Uterus (tissue), 4 donors: Measurements from ENCODE around the gene TSC2. TPM values are rescaled to one million over a fixed set of nuclear protein-coding genes. Genes with fewer than 3 reads are reported as not detected.
"Not testable (repeated sequence)": the region's sequence is repeated elsewhere in the genome, so short reads cannot be mapped to it uniquely, and the experiment has no call there.

Experiments used
- DNase-seq, 2 donors: peaks; one replicate each; pipeline ENCODE4 v3.0.0-alpha.2; 2019 to 2020
- H3K27ac ChIP-seq, 2 donors: fragments of 200-600 bp; sonication (generic); 1 replicate in 1 of 2; 2 replicates in 1 of 2; pipeline ENCODE4 v1.5.1; 2016 to 2018
- H3K27me3 ChIP-seq, 2 donors: fragments of 200-600 bp; sonication (generic); one replicate each; pipeline ENCODE4 v1.5.1; 2018 to 2019; ENCODE audit warnings: control low read depth in 1 of 2
- H3K36me3 ChIP-seq, 2 donors: fragments of 200-600 bp; sonication (generic); one replicate each; pipeline ENCODE4 v1.5.1; 2019; ENCODE audit warnings: control low read depth in 1 of 2
- H3K4me1 ChIP-seq, 2 donors: fragments of 200-600 bp; sonication (generic); one replicate each; pipeline ENCODE4 v1.5.1; 2018 to 2019; ENCODE audit warnings: control low read depth in 1 of 2
- H3K4me3 ChIP-seq, 2 donors: fragments of 200-600 bp; sonication (generic); 1 replicate in 1 of 2; 2 replicates in 1 of 2; pipeline ENCODE4 v1.5.1; 2018 to 2019; ENCODE audit warnings: mild to moderate bottlenecking in 1 of 2
- H3K9me3 ChIP-seq, 2 donors: fragments of 200-600 bp; sonication (generic); one replicate each; pipeline ENCODE4 v1.5.1; 2019; ENCODE audit warnings: control low read depth in 1 of 2
- CTCF ChIP-seq, 4 experiments: fragments of 200-600 bp in 2 of 4; fragments of 450-650 bp in 2 of 4; sonication (generic) in 2 of 4; IDR thresholded peaks; one replicate each; pipeline ENCODE4 v1.5.1; 2016 to 2019; ENCODE audit warnings: antibody characterized with exemption in 4 of 4, mild to moderate bottlenecking in 2 of 4, moderate library complexity in 1 of 4
- POLR2A ChIP-seq, 2 donors: fragments of 450-650 bp; IDR thresholded peaks; one replicate each; pipeline ENCODE4 v1.6.1; 2016; ENCODE audit warnings: antibody characterized with exemption in 2 of 2, mild to moderate bottlenecking in 1 of 2, moderate library complexity in 1 of 2
- intact Hi-C: fragments of 100-400 bp; cut with DNase I; formaldehyde crosslinking; loops from one replicate; pipeline ENCODE4 v1.15.1; 2023; ENCODE audit warnings: low total_unique reads
- total RNA-seq, 4 donors: library from RNA; depleted of rRNA in 3 of 4; stranded (reverse); fragments of >200 nt in 3 of 4; gene quantifications; one replicate each; pipeline versions ENCODE4 v1.1.0 to v1.2.4, GENCODE V29; 2014 to 2023
- donor health status: DM: yes; HTN: yes; CAD: no.

The TSC2 gene
- total RNA-seq, 4 donors from 2014 or later, result 53.8 to 347 (median 131) TPM

- Histone ChIP-seq H3K27me3 (no peaks in the 10 kb centered on the region), H3K4me3 (no peak overlapping the region), H3K4me1 (no peaks in the 10 kb centered on the region), H3K36me3 (no peaks in the 10 kb centered on the region), H3K27ac (no peak overlapping the region), H3K9me3 (no peaks in the 10 kb centered on the region)
- TF ChIP-seq CTCF (IDR thresholded peaks at IDR 0.05) (no peak), POLR2A (IDR thresholded peaks at IDR 0.05) (no peak)
- no peak for DNase-seq
- intact Hi-C loops, result no loop called here
These were observed 48.3 kb downstream of the TSC2 start for GRCh38 chr16:2095918-2096582.

- TF ChIP-seq CTCF (IDR thresholded peaks at IDR 0.05) (no peak), POLR2A (IDR thresholded peaks at IDR 0.05) (no peak)
- Histone ChIP-seq H3K4me3 (no peak overlapping the region), H3K9me3 (no peaks in the 10 kb centered on the region), H3K36me3 (no peaks in the 10 kb centered on the region), H3K4me1 (no peaks in the 10 kb centered on the region), H3K27me3 (no peaks in the 10 kb centered on the region), H3K27ac (no peak overlapping the region)
- intact Hi-C loops, result no loop called here
- no peak for DNase-seq
These were observed 49.2 kb downstream of the TSC2 start for GRCh38 chr16:2096853-2097595.

GRCh38 chr16:2097689-2098088 is 49.9 kb downstream of the TSC2 start:
- H3K36me3 ChIP-seq, DNase-seq, H3K9me3 ChIP-seq, intact Hi-C loops, H3K27me3 ChIP-seq, H3K4me1 ChIP-seq, H3K27ac ChIP-seq, H3K4me3 ChIP-seq: not testable (repeated sequence)

GRCh38 chr16:2101581-2101980 is 53.8 kb downstream of the TSC2 start:
- H3K27me3 ChIP-seq, result not testable (repeated sequence)
- intact Hi-C loops, result loop anchor here (10.0 kb wide), 1 partner anchor 53 kb away; the partner anchor contains the start of gene TRAF7

GRCh38 chr16:2102471-2102870 is 54.7 kb downstream of the TSC2 start:
- Histone ChIP-seq H3K27ac (no peak overlapping the region), H3K4me3 (no peak overlapping the region), H3K9me3 (no peaks in the 10 kb centered on the region), H3K27me3 (no peaks in the 10 kb centered on the region), H3K4me1 (no peaks in the 10 kb centered on the region), H3K36me3 (no peaks in the 10 kb centered on the region)
- TF ChIP-seq POLR2A (IDR thresholded peaks at IDR 0.05) (no peak), CTCF (IDR thresholded peaks at IDR 0.05) (no peak)
- no peak for DNase-seq
- intact Hi-C loops, result loop anchor here (10.0 kb wide), 1 partner anchor 52 kb away; the partner anchor contains the start of gene TRAF7

More at GRCh38 chr16:2101581-2101980, 53.8 kb downstream of the TSC2 start:
- not testable (repeated sequence) for H3K4me1 ChIP-seq, H3K27ac ChIP-seq, H3K4me3 ChIP-seq, H3K36me3 ChIP-seq, DNase-seq, H3K9me3 ChIP-seq

GRCh38 chr16:2104464-2104863 is 56.7 kb downstream of the TSC2 start:
- intact Hi-C loops, result loop anchor here (10.0 kb wide), 1 partner anchor 50 kb away; the partner anchor contains the start of gene TRAF7
- DNase-seq, H3K4me1 ChIP-seq, H3K27ac ChIP-seq, H3K27me3 ChIP-seq, H3K4me3 ChIP-seq, H3K36me3 ChIP-seq, H3K9me3 ChIP-seq: not testable (repeated sequence)

GRCh38 chr16:2105291-2105690 is 57.5 kb downstream of the TSC2 start:
- H3K27me3 ChIP-seq, H3K27ac ChIP-seq, H3K4me1 ChIP-seq, H3K36me3 ChIP-seq, H3K9me3 ChIP-seq, DNase-seq, H3K4me3 ChIP-seq: not testable (repeated sequence)
- intact Hi-C loops, result loop anchor here (10.0 kb wide), 1 partner anchor 50 kb away; the partner anchor contains the start of gene TRAF7

- H3K27ac ChIP-seq, H3K36me3 ChIP-seq, H3K4me1 ChIP-seq, H3K9me3 ChIP-seq, DNase-seq, H3K4me3 ChIP-seq, H3K27me3 ChIP-seq: not testable (repeated sequence)
- intact Hi-C loops, result loop anchor here (10.0 kb wide), 1 partner anchor 49 kb away; the partner anchor contains the start of gene TRAF7
These were observed 58.0 kb downstream of the TSC2 start for GRCh38 chr16:2105769-2106168.

GRCh38 chr16:2106211-2106610 is 58.4 kb downstream of the TSC2 start:
- not testable (repeated sequence) for H3K9me3 ChIP-seq, H3K4me1 ChIP-seq, H3K27me3 ChIP-seq, H3K36me3 ChIP-seq, DNase-seq, H3K4me3 ChIP-seq, H3K27ac ChIP-seq
- intact Hi-C loops, result loop anchor here (10.0 kb wide), 1 partner anchor 49 kb away; the partner anchor contains the start of gene TRAF7
